K562 (cell line): ENCODE data around the gene CYSLTR1.

ENCODE experiments used
- BCL6 ChIP-seq: fragments of 250-450 bp; sonication (Bioruptor Pico); IDR thresholded peaks from 2 replicates; pipeline ENCODE4 v1.4.0; 2020
- CBX3 ChIP-seq, 2 experiments: IDR thresholded peaks; 1 replicate in 1 of 2; 2 replicates in 1 of 2; pipeline ENCODE4 v1.6.1; 2012; ENCODE audit warnings: inconsistent platforms in 2 of 2, low read length in 2 of 2, borderline replicate concordance in 1 of 2, control low read depth in 1 of 2
- HNRNPLL ChIP-seq: fragments of 200-400 bp; formaldehyde crosslinking; IDR thresholded peaks from 2 replicates; pipeline ENCODE4 v1.6.1; 2017; ENCODE audit warnings: low read length, low read depth, mild to moderate bottlenecking; ENCODE audit not compliant: poor library complexity, severe bottlenecking
- JUN ChIP-seq, 2 experiments: sonication (generic) in 1 of 2; formaldehyde crosslinking in 1 of 2; IDR thresholded peaks; 2 replicates each; pipeline versions ENCODE4 v1.6.1 to v1.8.0; 2012 to 2022; ENCODE audit warnings: borderline replicate concordance in 2 of 2, mild to moderate bottlenecking in 2 of 2, improper control_type of control experiment in 1 of 2, low read depth in 1 of 2, low read length in 1 of 2, missing genetic modification reagents in 1 of 2
- JUNB ChIP-seq: fragments of 450-650 bp; formaldehyde crosslinking; conservative IDR thresholded peaks from 2 replicates; pipeline ENCODE4 v1.4.0; 2020; ENCODE audit warnings: mild to moderate bottlenecking
- MEF2A ChIP-seq: IDR thresholded peaks from 2 replicates; pipeline ENCODE4 v1.6.1; 2011; ENCODE audit warnings: low read depth, mild to moderate bottlenecking, low read length, moderate library complexity; ENCODE audit not compliant: control insufficient read depth
- SIN3A ChIP-seq, 2 experiments: fragments of 150-350 bp in 1 of 2; IDR thresholded peaks; 2 replicates each; pipeline ENCODE4 v1.6.1; 2011 to 2016; ENCODE audit warnings: borderline replicate concordance in 2 of 2, low read depth in 2 of 2, low read length in 2 of 2, mild to moderate bottlenecking in 2 of 2, moderate library complexity in 2 of 2; ENCODE audit not compliant: control insufficient read depth in 1 of 2
- SMARCC2 ChIP-seq: fragments of 450-650 bp; IDR thresholded peaks from 2 replicates; pipeline ENCODE4 v1.6.1; 2017; ENCODE audit warnings: antibody characterized with exemption, moderate library complexity, mild to moderate bottlenecking, low read depth
- TOE1 ChIP-seq, 2 experiments: fragments of 450-650 bp in 1 of 2; sonication (generic) in 1 of 2; formaldehyde crosslinking in 1 of 2; IDR thresholded peaks; 2 replicates each; pipeline versions ENCODE4 v1.7.1 to v1.8.0; 2016 to 2022; ENCODE audit warnings: borderline replicate concordance in 2 of 2, mild to moderate bottlenecking in 2 of 2, antibody characterized with exemption in 1 of 2, inconsistent platforms in 1 of 2, low read depth in 1 of 2, missing genetic modification reagents in 1 of 2, moderate library complexity in 1 of 2
- ZBTB8A ChIP-seq: fragments of 450-650 bp; IDR thresholded peaks from 2 replicates; pipeline ENCODE4 v1.6.1; 2018; ENCODE audit warnings: mild to moderate bottlenecking, moderate library complexity; ENCODE audit not compliant: partially characterized antibody
- ZNF76 ChIP-seq: fragments of 250-450 bp; sonication (Bioruptor Pico); IDR thresholded peaks from 2 replicates; pipeline ENCODE4 v1.4.0; 2020; ENCODE audit warnings: mild to moderate bottlenecking, moderate library complexity, borderline replicate concordance
- TF ChIP-seq, protein P1 (sequence below), 3 experiments: IDR thresholded peaks in 2 of 3; conservative IDR thresholded peaks in 1 of 3; 2 replicates each; pipeline ENCODE4 v1.5.1; 2011 to 2012; ENCODE audit warnings: low read length in 3 of 3, mild to moderate bottlenecking in 3 of 3, control low read depth in 2 of 3, improper control_type of control experiment in 1 of 3, inconsistent platforms in 1 of 3, low read depth in 1 of 3, mixed read lengths in 1 of 3, moderate library complexity in 1 of 3; ENCODE audit not compliant: insufficient read depth in 2 of 3

DNA sequence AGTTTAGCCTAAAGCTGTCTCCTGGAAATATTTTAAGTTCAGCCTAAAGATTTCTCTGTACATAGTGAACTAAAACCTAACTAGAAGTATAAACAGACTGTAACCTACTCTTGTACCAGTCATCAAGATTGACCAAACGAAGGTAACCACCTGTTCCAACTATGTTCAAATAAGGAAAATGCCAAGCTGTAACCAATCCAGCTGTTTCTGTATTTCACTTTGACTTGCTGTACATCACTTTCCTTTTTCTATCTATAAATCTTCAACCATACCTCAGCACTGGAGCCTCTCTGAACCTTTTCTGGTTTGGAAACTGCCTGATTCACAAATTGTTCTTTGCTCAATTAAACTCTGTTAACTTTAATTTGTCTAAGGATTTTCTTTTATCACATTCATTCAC, 3.1 kb upstream of the CYSLTR1 start:
- TF ChIP-seq, protein P1, sequence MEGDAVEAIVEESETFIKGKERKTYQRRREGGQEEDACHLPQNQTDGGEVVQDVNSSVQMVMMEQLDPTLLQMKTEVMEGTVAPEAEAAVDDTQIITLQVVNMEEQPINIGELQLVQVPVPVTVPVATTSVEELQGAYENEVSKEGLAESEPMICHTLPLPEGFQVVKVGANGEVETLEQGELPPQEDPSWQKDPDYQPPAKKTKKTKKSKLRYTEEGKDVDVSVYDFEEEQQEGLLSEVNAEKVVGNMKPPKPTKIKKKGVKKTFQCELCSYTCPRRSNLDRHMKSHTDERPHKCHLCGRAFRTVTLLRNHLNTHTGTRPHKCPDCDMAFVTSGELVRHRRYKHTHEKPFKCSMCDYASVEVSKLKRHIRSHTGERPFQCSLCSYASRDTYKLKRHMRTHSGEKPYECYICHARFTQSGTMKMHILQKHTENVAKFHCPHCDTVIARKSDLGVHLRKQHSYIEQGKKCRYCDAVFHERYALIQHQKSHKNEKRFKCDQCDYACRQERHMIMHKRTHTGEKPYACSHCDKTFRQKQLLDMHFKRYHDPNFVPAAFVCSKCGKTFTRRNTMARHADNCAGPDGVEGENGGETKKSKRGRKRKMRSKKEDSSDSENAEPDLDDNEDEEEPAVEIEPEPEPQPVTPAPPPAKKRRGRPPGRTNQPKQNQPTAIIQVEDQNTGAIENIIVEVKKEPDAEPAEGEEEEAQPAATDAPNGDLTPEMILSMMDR (IDR thresholded peaks at IDR 0.05 in 2 of 3, conservative IDR thresholded peaks at IDR 0.05 in 1 of 3; ENCODE audit: insufficient read depth in 2 of 3, low read depth in 1 of 3, low read length in 3 of 3) = no peak
- no peak for TF ChIP-seq ZBTB8A
- no peak for TF ChIP-seq MEF2A
- TF ChIP-seq SMARCC2 = no peak
- no peak for TF ChIP-seq SIN3A (IDR thresholded peaks at IDR 0.05; ENCODE audit: borderline replicate concordance in 2 of 2, control insufficient read depth in 1 of 2, low read depth in 2 of 2, low read length in 2 of 2)
- no peak for TF ChIP-seq CBX3 (IDR thresholded peaks at IDR 0.05; ENCODE audit: borderline replicate concordance in 1 of 2, low read length in 2 of 2)
- TF ChIP-seq HNRNPLL = no peak
- no peak for TF ChIP-seq ZNF76
- no peak for TF ChIP-seq TOE1 (IDR thresholded peaks at IDR 0.05; ENCODE audit: borderline replicate concordance)
- no peak for TF ChIP-seq TOE1 (CRISPR knock-in tag; IDR thresholded peaks at IDR 0.05; ENCODE audit: borderline replicate concordance, low read depth)
- TF ChIP-seq BCL6 (CRISPR knock-in tag) = no peak
- TF ChIP-seq JUN (IDR thresholded peaks at IDR 0.05; ENCODE audit: borderline replicate concordance, low read depth, low read length) = no peak
- TF ChIP-seq JUN (CRISPR knock-in tag; IDR thresholded peaks at IDR 0.05; ENCODE audit: borderline replicate concordance) = no peak
- TF ChIP-seq JUNB (CRISPR knock-in tag) = no peak
